Measurements from ENCODE around the gene EPS15. TPM values are rescaled to one million over a fixed set of nuclear protein-coding genes. Genes with fewer than 3 reads are reported as not detected.

EPS15 gene
- total and polyA plus RNA-seq, 2 of the 8 experiments (the other 6 are each of a cell fraction or from before 2014, with no cell fraction given) = 15.9 to 57.2 TPM

DNA sequence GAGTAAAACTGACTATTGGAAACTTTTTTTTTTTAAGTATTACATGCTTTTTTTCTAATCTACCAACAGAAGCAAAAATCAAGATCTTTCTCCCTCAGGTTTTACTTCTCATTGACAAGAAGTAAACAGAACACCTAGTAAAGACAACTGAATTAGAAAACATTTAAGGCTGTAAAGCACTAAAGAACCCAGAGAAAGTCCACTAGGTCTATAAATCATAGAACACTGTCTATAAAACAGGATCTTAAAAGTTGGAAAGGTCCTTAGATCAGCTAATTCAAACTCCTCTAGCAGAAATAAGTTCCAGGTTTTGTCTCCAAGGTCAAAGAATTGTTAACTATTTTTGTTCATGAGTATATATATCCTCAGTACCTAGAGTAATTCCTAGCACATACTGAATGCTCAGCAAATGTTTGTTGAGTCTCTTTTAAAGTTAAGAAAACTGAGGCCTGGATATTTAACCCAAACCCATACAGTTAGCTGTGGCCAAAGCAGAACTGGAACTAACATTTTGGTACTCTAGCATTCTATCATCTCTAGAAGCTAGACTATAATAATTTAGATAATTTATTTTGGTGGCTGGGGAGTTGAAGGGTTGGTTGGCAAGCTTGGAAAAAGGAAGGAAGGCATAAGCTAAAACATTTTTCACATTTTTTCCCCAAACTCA lies 3.0 kb downstream of the EPS15 start:
- POLR2A ChIA-PET (ENCODE audit: partially characterized antibody) = interaction anchor here (0.7 to 1.6 kb wide), 3 partner anchors 20 to 101 kb away, joined by 3 read pairs; partner anchors contain the start of gene OSBPL9
- Histone ChIP-seq H2BK5ac (ENCODE audit: low read depth, low read length) (no peak overlapping the region), H3K18ac (ENCODE audit: extremely low read depth, low read length) (no peak overlapping the region), H4K5ac (ENCODE audit: insufficient read length, low read depth, low read length) (no peak overlapping the region), H3K4me2 (ENCODE audit: insufficient read depth in 1 of 2, low read depth in 2 of 2, low read length in 2 of 2) (no peak overlapping the region), H2BK20ac (ENCODE audit: low read length) (no peak overlapping the region), H3K79me2 (ENCODE audit: control insufficient read depth in 1 of 2, insufficient read depth in 2 of 2, low read length in 2 of 2) (peaks cover 5 to 69% of the 10 kb centered on the region in 2 experiments; a peak in 3 of 4 replicates), H3K23me2 (ENCODE audit: low read depth, low read length) (peaks cover 9% of the 10 kb centered on the region; the same call in 1 of the 2 replicates), H3K4me1 (replicated peaks in 1 of 4; ENCODE audit: control insufficient read depth in 3 of 4, insufficient read depth in 4 of 4, low read length in 3 of 4) (no peaks in the 10 kb centered on the region; a peak in 2 of 7 replicates), H4K91ac (replicated peaks; ENCODE audit: insufficient read length, low read length) (no peak overlapping the region), H2AFZ (ENCODE audit: low read length) (no peak overlapping the region), H3K14ac (ENCODE audit: insufficient read length) (no peak overlapping the region), H3K23ac (ENCODE audit: insufficient read length) (no peak overlapping the region), H3K79me1 (ENCODE audit: low read depth, low read length) (no peaks in the 10 kb centered on the region), H3K9me3 (ENCODE audit: insufficient read depth in 2 of 2, low read depth in 1 of 2, low read length in 1 of 2) (no peaks in the 10 kb centered on the region), H3K56ac (replicated peaks; ENCODE audit: insufficient read length, low read depth, low read length) (no peak overlapping the region), H2AK5ac (ENCODE audit: low read depth, low read length) (no peak overlapping the region), H2BK120ac (replicated peaks; ENCODE audit: low read depth, low read length) (no peak overlapping the region), H4K8ac (ENCODE audit: extremely low read depth, insufficient read depth, low read length) (no peak overlapping the region), H2BK15ac (ENCODE audit: low read length) (no peak overlapping the region), H3K27ac (ENCODE audit: low read depth, low read length) (no peak overlapping the region), H3K27me3 (replicated peaks in 1 of 4; ENCODE audit: control insufficient read depth in 3 of 4, extremely low read depth in 1 of 4, insufficient read depth in 3 of 4, low read length in 3 of 4) (no peaks in the 10 kb centered on the region), H2BK12ac (ENCODE audit: low read depth, low read length) (no peak overlapping the region), H3K36me3 (ENCODE audit: control insufficient read depth in 2 of 4, insufficient read depth in 4 of 4, low read length in 3 of 4) (no peaks in the 10 kb centered on the region), H3K4ac (replicated peaks; ENCODE audit: insufficient read length, low read depth, low read length) (no peak overlapping the region), H4K20me1 (replicated peaks in 1 of 2; ENCODE audit: control insufficient read depth in 1 of 2, insufficient read depth in 2 of 2, low read length in 2 of 2) (no peaks in the 10 kb centered on the region), H3K4me3 (ENCODE audit: extremely low read depth in 1 of 4, insufficient read depth in 2 of 4, low read depth in 3 of 4, low read length in 4 of 4) (no peak overlapping the region), H3K9ac (replicated peaks in 1 of 4; ENCODE audit: extremely low read depth in 1 of 4, low read depth in 3 of 4, low read length in 3 of 4) (no peak overlapping the region)
- DNase-seq (ENCODE audit: low read depth in 1 of 2, low spot score in 2 of 2) (no peak), FAIRE-seq (no peak)
- CTCF ChIA-PET (ENCODE audit: partially characterized antibody) = no interaction called here
- TF ChIP-seq JUN (IDR thresholded peaks at IDR 0.05; ENCODE audit: low read depth, low read length) (no peak), YY1 (IDR thresholded peaks at IDR 0.05; ENCODE audit: low read depth, low read length) (no peak), TAF1 (IDR thresholded peaks at IDR 0.05; ENCODE audit: low read depth, low read length) (no peak), CTCF (IDR thresholded peaks at IDR 0.05; ENCODE audit: control extremely low read depth in 1 of 3, insufficient read depth in 1 of 3, low read depth in 1 of 3, low read length in 3 of 3) (no peak), RBBP5 (IDR thresholded peaks at IDR 0.05; ENCODE audit: borderline replicate concordance, low read depth, low read length) (no peak), TAF7 (optimal IDR thresholded peaks at IDR 0.05; ENCODE audit: borderline replicate concordance, low read depth, low read length) (no peak), SP2 (IDR thresholded peaks at IDR 0.05; ENCODE audit: low read length) (no peak), POU5F1 (IDR thresholded peaks at IDR 0.05; ENCODE audit: low read depth, low read length) (no peak), BCL11A (IDR thresholded peaks at IDR 0.05; ENCODE audit: low read depth in 2 of 2, low read length in 2 of 2) (no peak)
- TF ChIP-seq, protein P1, sequence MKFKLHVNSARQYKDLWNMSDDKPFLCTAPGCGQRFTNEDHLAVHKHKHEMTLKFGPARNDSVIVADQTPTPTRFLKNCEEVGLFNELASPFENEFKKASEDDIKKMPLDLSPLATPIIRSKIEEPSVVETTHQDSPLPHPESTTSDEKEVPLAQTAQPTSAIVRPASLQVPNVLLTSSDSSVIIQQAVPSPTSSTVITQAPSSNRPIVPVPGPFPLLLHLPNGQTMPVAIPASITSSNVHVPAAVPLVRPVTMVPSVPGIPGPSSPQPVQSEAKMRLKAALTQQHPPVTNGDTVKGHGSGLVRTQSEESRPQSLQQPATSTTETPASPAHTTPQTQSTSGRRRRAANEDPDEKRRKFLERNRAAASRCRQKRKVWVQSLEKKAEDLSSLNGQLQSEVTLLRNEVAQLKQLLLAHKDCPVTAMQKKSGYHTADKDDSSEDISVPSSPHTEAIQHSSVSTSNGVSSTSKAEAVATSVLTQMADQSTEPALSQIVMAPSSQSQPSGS (IDR thresholded peaks at IDR 0.05; ENCODE audit: low read length) = no peak

Measured in H1 (cell line).